Astrocyte of the cerebellum (primary cell): ENCODE results near the gene PRKCA.
"Not testable (repeated sequence)": the region's sequence is repeated elsewhere in the genome, so short reads cannot be mapped to it uniquely, and the experiment has no call there.

Experiments
- DNase-seq: peaks from one replicate; pipeline ENCODE4 v3.0.0-alpha.2; 2011; ENCODE audit warnings: low read depth
- H3K4me3 ChIP-seq: 2 replicates; pipeline ENCODE4 v1.5.1; 2011; ENCODE audit warnings: mild to moderate bottlenecking, low read depth, low read length, moderate library complexity
- CTCF ChIP-seq: IDR thresholded peaks from 2 replicates; pipeline ENCODE4 v1.5.1; 2012; ENCODE audit warnings: low read length, low read depth, moderate library complexity, mild to moderate bottlenecking; ENCODE audit errors: missing control alignments
- in situ Hi-C: cut with HindIII; loops from 2 replicates; pipeline ENCODE4 v1.10.0; 2017; ENCODE audit warnings: low sequenced_read_pairs

Gene PRKCA

DNA sequence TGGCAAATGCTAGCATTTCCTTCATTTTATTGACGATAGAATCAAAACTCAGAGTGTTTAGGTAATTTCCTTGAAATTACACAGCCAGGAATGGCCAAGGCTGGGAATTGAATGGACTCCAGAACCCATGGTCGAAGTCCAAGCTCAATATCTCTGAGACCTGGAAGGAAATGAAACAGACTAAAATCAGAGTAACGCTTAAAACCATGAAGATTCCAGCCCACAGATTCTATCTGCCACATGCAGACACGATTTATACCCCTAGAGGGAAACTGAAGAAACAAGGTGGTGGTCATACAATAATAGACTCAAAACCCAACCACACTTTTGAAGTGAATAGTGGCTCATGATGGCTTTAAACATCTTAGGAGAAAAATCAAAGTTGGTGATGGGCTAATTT, 95.6 kb downstream of the PRKCA start:
- in situ Hi-C loops, result no loop called here
- no peak for DNase-seq

DNA sequence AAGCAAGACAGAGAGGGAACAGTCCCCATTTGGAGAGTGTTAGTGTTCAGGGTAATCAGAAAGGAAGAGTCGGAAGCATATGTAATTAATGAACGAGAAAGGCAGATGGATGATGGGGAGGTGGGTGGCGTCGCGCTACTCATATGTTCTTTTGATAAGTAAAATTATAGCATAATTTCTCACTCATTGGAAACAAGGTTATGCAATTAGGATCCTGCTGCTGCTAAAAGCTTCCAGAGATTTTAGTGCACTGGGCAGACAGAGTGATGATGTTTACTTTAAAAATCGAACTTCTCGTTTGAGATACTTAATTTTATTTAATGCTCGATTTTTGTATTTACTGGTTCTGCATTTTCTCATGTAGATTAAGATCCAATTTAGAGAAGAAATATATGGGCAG, 96.2 kb downstream of the PRKCA start:
- H3K4me3 ChIP-seq, result no peak overlapping the region
- in situ Hi-C loops, result no loop called here
- no peak for TF ChIP-seq CTCF
- DNase-seq, result no peak

More for the DNA sequence above, 95.6 kb downstream of the PRKCA start:
- no peak overlapping the region for H3K4me3 ChIP-seq
- TF ChIP-seq CTCF, result no peak

DNA sequence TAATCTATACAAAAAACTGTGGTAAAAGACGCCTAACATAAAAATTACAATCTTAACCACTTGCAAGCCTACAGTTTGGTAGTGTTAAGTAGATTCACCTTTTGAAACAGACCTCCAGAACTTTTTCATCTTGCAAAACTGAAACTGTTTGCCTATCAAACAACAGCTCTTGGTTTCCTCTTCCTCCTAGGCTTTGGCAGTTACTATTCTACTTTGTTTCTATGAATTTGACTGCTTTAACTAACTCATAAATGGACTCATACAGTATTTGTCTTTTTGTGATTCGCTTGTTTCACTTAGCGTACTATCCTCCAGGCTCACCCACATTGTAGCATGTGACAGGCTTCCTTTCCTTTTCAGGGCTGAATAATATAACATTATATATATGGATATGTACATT, 97.0 kb downstream of the PRKCA start:
- in situ Hi-C loops, result no loop called here
- no peak for DNase-seq

DNA sequence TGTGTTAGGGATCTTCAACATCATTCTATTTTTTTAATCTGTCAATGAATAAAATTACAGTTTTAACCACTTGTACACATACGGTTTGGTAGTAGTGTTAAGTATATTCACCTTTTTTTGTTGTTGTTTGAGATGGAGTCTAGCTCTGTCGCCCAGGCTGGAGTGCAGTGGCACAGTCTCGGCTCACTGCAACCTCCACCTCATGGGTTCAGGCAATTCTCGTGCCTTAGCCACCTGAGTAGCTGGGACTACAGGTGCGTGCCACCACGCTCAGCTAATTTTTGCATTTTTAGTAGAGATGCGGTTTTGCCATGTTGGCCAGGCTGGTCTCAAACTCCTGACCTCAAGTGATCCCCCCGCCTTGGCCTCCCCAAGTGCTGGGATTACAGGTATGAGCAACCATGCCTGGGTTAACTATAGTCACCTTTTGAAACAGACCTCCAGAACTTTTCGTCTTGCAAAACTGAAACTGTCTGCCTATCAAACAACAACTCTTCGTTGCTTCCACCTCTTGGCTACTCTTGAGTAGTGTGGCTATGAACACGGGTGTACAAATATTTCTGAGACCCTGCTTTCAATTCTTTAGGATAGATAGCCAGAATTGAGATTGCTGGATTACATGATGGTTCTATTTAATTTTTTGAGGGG, 97.8 kb downstream of the PRKCA start:
- in situ Hi-C loops, H3K4me3 ChIP-seq, DNase-seq: not testable (repeated sequence)

More for the DNA sequence above, 97.0 kb downstream of the PRKCA start:
- TF ChIP-seq CTCF, result no peak
- H3K4me3 ChIP-seq, result no peak overlapping the region

DNA sequence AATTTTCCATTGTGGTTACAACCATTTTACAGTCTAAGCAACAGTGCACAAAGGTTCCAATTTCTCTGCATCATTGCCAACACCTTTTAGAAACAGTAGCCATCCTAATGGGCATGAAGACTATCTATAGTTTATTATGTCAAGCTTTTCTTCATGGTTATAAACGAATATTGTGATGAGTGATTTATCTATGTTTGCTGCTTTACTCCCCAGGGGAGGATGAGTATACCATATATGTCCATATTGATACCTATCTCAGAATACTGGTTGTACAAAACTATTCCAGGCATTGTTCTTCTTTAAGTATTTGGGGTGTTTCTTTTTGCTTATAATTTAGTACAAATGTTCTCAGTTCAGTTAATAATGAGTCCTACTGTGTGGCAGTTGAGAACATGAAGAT, 98.3 kb downstream of the PRKCA start:
- DNase-seq, result no peak
- H3K4me3 ChIP-seq, result no peak overlapping the region
- in situ Hi-C loops, result no loop called here
- TF ChIP-seq CTCF, result no peak

GRCh38 chr17:66401364-66401763, 99.0 kb downstream of the PRKCA start:
- H3K4me3 ChIP-seq, result no peak overlapping the region
- no peak for TF ChIP-seq CTCF
- in situ Hi-C loops, result no loop called here
- DNase-seq, result no peak

GRCh38 chr17:66403846-66404556, 101.6 kb downstream of the PRKCA start:
- in situ Hi-C loops, result no loop called here
- no peak overlapping the region for H3K4me3 ChIP-seq
- no peak for TF ChIP-seq CTCF
- DNase-seq, result no peak
